ENCODE data around the gene CCDC70.

The CCDC70 gene

DNA sequence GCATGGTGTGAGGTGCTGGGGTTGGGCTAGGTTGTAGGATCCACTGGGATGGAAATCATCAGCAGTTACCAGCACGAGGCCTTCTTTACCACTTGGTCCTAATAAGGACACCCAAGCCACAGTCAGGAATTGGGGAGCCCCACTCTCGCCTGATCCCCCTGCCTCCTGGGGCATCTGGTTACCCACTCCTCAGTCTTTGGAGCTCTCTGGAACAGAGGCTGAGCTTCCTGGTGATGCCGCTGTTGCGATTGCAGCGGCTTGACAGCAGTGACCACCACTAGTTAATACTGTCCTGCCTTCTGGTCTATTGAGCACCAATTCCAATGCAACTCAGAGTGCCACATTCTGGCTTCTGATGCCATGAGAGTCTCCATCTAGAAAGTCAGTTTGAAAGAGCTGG lies 30.2 kb upstream of the CCDC70 start:
- DNase-seq: no peak

- DNase-seq: peak; percentile 54
Measured at GRCh38 chr13:51832471-51833152, 29.2 kb upstream of the CCDC70 start.

- no peak for DNase-seq
Measured at GRCh38 chr13:51833980-51834379, 27.8 kb upstream of the CCDC70 start.

DNA sequence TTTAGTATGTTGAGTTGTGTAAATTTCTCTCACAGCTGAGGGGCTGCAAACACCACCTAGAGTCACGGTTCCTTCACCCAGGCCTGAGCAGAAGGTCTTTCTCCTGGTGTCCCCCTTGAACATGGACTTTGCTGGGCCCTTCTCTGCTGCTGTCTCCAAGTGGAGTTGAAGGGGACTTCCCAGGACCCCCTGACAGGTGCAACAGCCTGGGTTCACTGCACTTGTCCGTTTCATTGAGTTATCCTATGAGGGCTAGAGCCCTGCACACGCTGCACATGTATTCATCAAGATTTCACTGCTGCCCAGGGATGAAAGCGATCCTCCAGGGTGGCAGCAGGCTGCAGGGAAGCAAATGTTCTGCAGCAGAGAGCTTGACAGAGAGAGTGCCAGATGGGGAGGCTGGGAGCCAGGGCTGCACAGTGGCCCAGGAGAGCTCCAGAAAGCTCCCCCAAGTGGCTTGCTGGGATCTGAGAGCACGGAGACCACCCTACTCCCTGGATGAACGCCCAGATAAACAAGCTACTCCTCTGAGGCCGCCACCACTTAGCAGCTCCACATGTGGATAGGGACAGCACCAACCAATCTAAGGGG lies 27.1 kb upstream of the CCDC70 start:
- DNase-seq: no peak

DNA sequence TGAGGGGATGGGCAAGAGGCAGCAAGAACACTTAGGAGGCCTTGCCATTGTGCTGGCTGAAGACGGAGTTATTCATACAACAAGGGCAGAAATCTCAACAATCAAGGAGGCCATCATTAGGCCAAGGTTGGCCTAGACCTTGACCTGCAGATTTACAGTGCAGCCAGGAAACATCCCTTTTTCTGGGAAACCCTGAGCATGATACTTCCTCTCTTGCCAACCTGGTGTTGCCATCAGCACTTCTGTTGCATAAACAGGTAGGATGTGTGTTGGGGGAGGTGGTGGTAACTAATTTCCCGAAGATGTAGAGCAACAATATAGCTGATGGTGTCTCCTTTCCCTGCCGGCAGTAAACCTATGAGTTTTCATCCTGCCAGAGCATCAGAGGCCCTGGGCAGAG lies 24.8 kb upstream of the CCDC70 start:
- no peak for DNase-seq

DNA sequence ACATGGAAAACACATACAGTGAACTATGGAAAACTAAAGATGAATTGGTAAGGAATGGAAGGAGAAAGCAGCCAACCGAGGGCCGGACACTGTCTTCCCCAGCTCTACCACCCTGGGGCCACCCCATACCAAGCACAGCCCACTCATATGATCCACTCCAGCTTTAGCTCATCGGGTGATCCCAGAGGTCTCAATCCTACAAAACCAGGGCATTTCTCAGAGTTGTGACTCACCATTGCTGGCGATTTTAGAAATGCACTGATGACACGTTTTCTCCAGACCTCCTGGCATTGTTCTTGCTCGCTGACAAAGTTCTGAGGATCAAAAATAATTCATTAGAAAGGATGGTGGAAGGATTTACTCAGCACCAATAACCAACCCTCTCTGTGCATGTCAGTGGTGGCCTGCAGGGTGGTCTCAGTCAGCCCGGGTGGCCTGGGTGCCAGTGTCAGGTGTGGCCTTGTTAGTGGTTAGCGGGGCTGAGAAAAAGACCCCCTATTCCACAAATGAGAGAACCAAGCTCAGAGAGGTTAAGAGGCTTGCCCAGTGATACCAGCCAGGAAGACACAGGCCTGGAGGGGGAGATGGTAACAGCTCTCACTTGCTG lies 23.4 kb upstream of the CCDC70 start:
- DNase-seq: no peak

DNA sequence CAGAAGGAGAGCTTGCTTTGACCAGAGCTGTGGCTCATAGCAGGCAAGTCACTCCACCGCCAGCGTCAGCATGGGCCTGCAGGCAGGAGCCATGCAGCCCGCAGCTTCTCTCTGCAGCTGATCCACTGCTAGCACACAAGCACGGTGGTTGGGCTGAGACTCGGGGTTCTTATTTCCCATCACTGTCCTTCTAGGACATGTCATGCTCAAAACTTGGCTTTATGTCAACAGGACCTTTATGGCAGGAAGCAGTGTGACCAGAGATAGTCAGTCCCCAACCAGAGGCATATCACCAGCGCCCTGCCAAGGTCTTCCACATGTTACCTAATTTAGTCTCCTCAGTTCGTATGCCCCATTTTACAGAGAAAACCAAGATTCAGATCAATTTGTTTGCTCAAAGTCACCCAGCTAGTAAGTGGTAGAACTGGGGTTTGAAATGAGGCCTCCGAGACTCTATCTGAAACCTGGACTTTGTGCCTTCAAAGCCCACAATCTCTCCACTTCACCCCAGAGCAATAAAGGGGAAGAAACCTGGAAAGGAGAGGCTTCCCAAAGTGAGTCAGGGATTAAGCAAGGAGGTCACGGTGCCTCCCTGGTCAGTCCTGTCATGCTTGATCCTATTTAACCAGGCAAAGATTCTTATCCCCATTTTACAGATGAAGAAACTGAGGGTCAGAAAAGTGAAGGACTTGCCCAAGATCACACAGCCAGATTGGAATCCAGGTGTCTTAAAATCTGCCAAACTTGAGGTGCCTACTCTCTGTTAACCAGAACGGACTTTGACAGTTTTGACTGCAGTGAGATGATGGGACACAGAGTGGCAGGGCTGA lies 21.8 kb upstream of the CCDC70 start:
- DNase-seq: no peak

GRCh38 chr13:51840917-51841316 lies 20.9 kb upstream of the CCDC70 start:
- no peak for DNase-seq

DNA sequence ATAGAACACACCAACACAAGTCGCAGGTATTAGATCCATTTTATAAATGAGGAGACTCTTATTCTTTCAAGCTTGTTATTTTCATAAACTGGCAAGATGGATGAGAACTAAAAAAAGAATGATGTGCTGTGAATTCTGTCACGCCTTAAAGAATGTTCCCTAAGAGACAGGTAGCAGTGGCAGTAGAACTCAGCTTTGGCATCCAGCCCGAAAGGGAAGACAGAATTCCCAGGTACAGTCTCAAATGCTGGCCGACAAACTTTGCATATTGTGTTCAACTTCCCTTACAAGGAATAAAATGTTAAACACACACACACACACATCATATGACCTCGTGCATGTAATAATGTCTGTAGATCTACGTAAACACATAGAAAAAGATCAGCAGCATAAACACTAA lies 20.0 kb upstream of the CCDC70 start:
- no peak for DNase-seq

- DNase-seq: no peak
Measured at GRCh38 chr13:51843529-51843928, 18.2 kb upstream of the CCDC70 start.

- DNase-seq: peak; percentile 68
Measured at GRCh38 chr13:51844862-51845573, 16.8 kb upstream of the CCDC70 start, which contains the start of gene TMEM272. TSS of gene TMEM272 (minus strand) at chr13:51845177. CDS start at chr13:51838530, 6,647 bp downstream.

DNA sequence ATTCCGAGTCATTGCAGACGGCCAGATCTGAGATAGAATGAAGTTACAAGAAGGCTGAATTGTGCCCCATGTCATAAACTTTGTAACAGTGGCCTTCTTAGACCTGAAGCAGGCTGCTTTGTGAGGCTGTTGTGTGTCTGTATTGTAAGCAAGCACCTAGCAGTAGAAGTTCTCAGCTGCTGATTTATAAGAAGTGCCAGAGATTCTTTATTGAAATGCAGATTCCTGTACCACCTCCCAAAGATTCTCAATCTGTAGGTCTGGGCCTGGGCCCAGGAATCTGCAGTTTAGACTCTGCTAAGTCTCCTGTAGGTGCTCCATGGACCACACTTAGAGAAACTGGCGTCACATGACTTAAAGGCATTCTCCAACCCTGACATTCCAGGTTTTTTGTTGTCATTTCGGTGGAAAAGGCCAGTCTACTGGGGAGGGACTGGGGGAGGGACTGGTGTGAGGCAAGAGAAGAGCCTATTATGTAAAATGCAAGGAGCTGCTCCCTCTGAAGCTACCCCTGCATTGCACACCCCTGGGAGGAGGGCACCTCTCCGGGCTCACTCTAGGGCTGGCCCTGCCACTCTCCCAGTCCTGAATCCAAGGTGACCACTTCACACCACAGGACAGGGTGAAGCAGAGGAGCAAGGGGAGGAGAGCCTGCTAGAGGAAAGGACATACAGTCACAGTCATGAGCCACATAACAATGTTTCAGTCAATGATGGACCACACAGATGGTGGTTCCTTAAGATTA lies 16.0 kb upstream of the CCDC70 start:
- no peak for DNase-seq

GRCh38 chr13:51846756-51847155 lies 15.0 kb upstream of the CCDC70 start:
- DNase-seq: no peak

GRCh38 chr13:51848674-51849073 lies 13.1 kb upstream of the CCDC70 start:
- DNase-seq: no peak

GRCh38 chr13:51849145-51850101 lies 12.3 kb upstream of the CCDC70 start:
- no peak for DNase-seq

GRCh38 chr13:51856027-51856736 lies 5.6 kb upstream of the CCDC70 start:
- DNase-seq: no peak

GRCh38 chr13:51856998-51857397 lies 4.8 kb upstream of the CCDC70 start:
- DNase-seq: no peak

DNA sequence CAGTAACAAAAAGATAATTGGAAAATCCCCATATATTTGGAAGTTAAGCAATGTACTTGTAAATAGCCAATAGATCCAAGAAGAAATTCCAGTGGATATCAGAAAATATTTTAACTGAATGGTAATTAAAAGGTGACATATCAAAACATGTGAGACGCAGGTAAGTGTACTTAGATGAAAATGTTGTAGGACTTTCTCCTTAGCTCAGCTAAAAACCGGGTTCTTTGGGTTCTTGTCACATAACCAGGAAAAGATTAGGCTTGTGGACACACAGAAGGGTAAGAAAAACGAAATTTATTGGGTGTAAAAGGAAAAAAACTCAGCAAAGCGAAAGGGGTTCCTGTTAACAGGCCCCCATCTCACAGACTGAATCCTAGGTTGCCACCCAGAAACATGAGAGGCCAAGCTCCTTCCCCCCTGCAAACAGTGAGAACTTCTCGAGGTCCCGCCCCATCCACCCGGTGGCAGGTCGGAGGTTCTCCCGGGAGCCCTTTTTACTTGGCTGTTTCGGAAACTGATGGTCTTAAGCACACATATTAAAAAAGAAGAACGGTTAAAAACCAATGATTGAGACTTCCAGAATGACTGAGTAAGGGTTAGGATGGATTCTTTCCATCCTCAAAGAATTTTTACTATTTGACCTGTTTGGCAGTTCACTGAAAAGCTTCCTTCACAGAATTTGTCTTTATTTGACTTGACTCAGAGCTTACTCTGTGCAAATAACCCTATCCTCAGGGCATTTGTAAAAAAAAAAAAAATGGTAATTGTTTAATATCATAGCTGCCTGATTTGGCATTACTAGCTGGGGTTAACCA lies 3.1 kb upstream of the CCDC70 start:
- no peak for DNase-seq

DNA sequence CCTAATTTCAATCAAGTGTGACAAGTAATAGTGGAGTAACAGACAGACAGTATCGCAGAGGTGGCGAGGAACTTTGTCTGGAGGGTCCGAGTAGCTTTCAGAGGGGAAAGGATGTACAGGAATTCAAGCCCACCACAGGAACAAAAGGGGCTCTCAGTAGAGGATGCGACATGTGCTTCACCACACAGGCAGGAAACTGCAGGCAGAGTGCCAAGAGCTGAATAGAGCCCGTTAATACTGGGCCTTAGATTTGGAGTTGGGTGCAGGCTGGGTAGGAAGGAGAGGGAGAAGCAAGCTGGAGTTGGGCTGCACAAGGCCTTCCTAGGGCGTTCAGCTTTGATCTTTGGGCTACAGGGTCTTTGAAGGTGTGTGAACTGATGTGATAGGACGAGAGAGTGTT lies 1.2 kb downstream of the CCDC70 start:
- DNase-seq: no peak

Measured in stimulated activated CD4-positive, alpha-beta T cell treated with anti-CD3 and anti-CD28 coated beads, Interleukin-1b, Interleukin-23, amount 100 ng/mL, for 48 hours (primary cell).